CD4-positive, alpha-beta T cell treated with Interleukin-4 for 1 hour (primary cell): Measurements from ENCODE around the gene EPB41L5.

Experiments used
- DNase-seq, 2 donors: peaks; one replicate each; pipeline ENCODE4 v3.0.0-alpha.2; 2020 to 2022

Gene EPB41L5

GRCh38 chr2:120204945-120205670 lies 192.2 kb downstream of the EPB41L5 start:
- DNase-seq: no peak

- peak in 1 of 2 donors; percentile 31 for DNase-seq
These were observed 193.2 kb downstream of the EPB41L5 start for GRCh38 chr2:120206022-120206581.

DNA sequence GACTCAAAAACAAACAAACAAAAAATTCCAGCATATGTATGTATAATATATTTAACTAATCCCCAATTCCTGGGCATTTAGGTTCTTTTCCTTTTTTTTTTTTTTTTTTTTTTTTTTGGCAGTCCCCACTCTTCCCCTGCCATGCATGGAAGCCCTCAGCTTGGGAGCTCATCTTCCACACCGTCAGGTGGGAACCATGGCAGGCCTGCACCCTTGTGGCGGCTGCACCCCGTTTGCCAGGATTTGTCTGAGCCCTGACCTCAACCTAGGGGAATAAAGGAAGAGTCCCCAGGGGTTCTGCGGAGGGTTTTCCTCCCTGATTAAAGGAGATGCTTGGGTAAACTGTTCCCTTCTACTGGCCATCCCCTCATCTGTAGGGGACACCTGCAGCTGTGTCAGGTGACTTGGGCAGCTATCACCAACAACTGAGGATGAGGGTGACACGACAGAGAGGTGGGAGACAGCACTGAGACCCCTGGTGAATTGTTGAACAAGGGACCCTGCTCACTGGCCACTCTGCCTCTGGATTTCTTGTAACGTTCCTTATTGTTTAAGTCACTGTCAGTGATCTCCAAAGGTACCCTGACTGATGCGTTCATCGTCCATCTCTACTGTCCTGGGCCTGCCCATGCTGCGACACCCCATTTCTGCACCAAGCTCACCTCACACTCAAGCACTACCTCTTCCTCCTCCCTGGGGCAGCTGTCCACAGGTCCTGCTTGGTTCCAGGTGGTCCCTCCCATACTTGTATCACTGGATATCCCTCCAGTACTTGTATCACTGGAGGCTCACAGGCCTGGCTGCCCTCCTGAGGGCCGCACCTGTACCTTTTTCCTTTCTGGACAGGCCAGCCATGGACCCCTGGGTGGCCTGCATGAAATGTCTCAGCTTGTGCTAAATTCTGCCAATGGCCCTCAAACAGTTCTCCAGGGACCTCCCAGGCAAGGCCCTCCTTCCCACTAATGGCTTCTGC lies 195.8 kb downstream of the EPB41L5 start:
- no peak for DNase-seq

DNA sequence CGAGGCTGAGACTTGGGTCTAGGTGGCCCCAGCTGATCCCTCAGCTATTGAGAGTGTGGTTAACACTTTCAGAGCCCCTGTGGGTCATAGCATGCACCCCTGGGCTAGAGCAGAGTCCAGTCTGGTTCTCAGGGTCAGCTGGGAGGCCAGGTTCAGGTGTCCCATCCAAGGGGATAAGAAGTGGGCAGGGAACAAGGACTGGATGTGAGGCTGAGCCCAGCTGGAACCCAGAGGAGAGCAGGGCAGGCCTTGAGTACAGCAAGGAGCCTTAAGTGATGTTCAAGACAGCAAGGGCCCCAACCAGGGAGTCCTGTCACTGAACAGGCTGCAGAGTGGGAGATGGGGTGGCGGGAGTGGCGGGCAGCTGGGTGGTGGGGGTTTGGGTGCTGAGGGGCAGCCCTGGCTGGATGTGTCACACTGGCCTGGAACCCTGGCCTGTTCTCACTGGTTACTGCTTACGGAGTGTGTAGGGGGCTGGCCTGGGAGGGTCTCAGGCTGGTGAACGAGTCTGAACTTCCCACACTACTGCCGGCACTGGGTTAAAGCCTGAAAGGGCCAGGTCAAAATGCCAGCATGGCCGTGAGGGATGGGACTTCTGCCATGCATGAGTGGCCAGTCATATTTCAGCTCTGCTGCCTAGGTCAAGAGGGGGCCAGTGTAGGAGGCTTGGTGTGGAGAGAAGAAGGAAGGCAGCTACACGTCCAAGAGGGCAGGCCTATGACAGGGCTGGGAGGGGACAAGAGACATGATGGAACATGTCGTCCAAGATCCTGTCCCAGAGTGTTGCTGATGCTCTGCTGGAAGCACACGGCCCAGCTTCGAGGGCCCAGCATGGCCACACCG lies 196.8 kb downstream of the EPB41L5 start:
- no peak for DNase-seq

- DNase-seq: peak in 1 of 2 donors; percentile 18
These were observed 197.4 kb downstream of the EPB41L5 start for GRCh38 chr2:120210270-120210693.

- no peak for DNase-seq
These were observed 205.3 kb downstream of the EPB41L5 start for GRCh38 chr2:120218181-120218580.

- no peak for DNase-seq
These were observed 206.4 kb downstream of the EPB41L5 start for GRCh38 chr2:120219291-120219690.

GRCh38 chr2:120219766-120220165 lies 206.9 kb downstream of the EPB41L5 start:
- DNase-seq: no peak

DNA sequence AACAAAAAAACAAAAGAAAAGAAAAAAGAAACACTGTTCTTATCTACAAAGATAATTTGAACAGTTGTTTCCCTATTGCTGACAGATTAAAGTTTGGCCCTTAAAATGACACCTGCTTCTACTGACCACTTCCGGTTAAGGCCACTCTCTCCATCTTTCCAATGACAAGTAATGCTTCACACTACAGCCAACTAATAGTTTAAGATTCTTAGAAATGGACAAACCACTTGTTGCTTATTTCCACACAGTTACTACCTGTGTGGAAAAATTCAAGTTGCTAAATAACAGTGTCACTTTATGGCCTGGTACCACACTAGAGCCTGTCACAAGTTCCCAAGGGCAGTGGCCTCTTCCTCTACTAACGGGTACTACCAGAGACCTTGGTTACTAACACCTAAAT lies 207.9 kb downstream of the EPB41L5 start:
- DNase-seq: no peak

- no peak for DNase-seq
These were observed 208.7 kb downstream of the EPB41L5 start for GRCh38 chr2:120221616-120222015.

DNA sequence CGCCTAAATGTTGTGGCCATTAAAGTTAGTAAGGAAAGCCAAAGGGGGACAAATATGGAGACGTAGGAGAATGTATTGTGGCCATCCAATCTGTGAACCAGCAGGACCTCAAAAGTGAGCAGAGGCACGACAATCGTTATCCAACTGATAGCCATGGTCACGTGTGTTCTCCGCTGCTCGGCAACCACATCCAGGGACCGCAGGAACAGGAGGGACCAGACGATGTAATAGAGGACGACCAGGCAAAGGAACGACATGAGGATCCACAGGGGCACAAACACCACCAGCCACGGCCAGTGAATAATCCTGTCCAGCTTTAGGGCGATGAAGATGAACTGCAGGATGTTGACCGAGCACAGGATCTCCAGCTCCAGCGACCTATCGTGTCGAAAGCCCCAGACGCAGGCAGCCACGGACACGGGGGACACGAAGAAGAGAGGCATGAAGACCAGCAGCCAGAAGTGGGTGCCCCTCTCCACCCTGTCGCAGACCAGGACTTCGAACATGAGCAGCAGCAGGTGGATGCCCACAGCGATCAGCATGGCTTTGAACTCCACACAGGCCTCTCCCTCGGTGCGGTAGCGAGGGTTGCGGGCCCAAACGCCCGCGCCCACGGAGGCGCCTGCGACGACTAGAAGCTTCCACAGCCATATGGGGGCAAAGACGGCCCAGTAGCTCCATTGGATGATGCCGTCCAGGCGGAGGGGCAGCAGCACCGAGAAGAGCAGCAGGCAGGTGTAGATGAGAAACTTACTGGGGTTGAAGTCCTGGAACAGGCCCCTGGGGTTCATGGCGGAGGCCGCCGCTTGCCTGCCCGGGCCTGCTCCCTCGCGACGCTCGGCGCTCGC lies 209.5 kb downstream of the EPB41L5 start:
- DNase-seq: no peak

GRCh38 chr2:120223034-120223912 lies 210.4 kb downstream of the EPB41L5 start, which contains the start of gene TMEM185B:
Gene TMEM185B (minus strand): TSS chr2:120223400. CDS start chr2:120222976, 424 bp downstream.
- DNase-seq: peak; percentile 90 to 94

DNA sequence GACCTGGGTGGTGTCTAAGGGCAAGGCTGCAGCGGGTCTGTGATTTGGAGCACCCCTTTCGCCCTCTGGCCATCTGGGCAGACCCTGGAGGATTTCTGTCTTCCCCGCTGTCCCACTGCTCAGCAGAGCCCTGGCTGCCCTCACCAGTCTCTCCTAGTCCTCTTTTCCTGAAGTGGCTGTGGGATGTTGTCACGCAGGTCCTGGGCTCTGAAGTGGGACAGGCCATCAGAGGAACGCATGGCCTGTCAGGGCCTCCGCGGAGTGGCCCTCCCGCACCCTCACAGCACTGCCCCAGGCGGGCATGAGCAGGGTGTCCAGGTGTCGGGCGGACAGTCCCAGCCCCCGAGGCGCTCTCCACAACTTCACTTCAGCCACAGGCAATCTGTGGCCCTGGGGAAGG lies 211.4 kb downstream of the EPB41L5 start:
- DNase-seq: no peak

- DNase-seq: no peak
These were observed 212.1 kb downstream of the EPB41L5 start for GRCh38 chr2:120224735-120225548.

DNA sequence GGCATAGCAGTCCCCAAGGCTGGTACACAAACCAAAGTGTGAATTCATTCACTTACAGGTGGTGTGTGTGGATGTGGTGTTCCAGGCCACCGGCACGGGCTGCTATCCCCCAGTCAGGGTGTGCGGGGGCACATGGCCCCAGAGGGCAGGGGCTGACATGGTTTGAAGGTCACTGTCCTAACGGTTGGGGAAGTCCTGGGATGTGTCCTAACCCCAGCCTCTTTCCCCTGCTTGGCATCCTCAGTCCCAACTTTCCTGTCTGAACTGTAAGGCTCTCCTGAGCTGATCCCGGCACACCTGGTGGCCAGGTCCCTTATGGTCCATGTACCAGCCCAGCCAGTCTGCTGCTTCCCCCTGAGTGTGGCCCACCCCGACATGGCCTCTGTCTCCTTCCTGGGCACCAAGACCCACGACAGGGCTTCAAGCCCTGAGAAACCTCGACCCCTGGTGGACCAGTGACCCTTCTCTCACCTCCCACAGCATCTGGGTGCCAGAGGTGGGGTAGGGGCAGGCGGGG lies 212.7 kb downstream of the EPB41L5 start:
- DNase-seq: no peak

GRCh38 chr2:120226316-120226715 lies 213.4 kb downstream of the EPB41L5 start:
- no peak for DNase-seq

DNA sequence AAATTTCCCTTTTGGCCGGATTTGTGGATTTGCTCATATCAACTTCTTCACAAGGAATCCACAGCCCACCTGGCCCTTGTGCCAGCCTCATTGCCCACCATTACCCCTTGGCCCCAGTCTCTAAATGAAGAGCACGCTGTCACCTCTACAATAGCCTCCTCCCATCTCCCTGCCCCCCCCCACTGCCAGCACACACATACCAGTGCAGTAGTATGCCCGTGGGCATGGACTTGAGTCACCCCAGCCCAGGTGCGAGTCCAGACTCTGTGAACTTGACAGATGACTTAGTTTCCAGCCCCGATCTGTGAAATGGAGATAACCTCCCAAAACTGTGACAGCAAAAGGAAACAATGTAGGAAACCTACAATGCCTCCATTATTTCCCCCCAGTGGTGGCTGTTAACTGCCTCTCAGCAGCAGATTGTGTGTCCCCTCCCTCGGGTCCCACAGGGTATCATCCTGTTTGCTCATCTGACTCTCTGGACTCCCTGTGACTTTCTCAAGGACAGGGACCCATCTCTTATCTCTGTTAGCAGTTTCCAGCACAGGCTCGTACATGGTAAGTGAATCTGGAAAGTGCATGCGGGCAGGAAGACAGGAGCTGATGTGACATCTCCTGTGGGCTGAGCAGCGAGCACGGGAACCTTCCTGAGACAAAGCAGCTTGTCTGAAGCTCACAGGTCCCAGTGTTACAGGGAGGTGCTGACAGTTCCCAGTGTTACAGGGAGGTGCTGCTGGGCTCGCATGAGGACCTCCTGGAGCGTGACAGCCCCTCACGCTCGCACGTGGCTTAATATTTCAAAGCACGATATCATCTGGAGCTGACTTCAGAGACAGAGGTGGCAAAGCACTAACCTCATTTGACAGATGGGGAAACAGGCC lies 214.5 kb downstream of the EPB41L5 start:
- DNase-seq: no peak

DNA sequence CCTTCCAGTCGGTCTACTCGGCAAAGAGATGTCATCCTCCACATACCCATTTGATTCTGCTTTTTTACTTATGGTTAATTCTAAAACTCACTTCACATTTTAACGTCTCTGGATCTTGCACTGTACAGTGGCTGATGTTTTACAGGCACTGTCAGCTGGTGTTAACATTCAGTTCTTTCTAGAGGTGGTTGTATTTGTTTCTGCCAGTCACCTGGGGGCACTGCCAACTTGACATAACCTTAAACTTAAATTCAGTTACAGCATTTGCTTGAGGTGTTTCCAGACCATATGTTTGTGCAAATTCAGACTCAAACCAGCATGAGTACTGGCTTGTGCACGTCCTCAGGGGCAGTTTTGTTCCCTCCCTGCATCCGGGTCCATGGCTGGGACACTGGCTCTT lies 215.6 kb downstream of the EPB41L5 start:
- DNase-seq: no peak
